Measurements from ENCODE around the gene GPR119.
"Not testable (repeated sequence)": the region's sequence is repeated elsewhere in the genome, so short reads cannot be mapped to it uniquely, and the experiment has no call there.

DNA sequence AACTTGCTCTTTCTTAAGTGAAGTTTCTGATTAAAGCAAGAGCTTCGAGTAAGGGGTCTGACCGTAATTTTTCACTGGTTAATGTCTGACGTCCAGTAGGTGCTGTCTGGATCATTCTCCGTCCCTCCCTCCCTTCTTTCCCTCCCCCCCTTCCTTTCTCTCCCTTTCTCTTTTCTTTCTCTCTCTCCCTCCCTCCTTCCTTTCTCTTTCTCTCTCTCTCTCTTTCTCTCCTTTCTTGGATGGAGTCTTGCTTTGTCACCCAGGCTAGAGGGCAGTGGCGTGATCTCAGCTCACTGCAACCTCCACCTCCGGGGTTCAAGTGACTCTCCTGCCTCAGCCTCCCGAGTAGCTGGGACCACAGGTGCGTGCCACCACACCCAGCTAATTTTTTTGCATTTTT lies 46.6 kb downstream of the GPR119 start:
- TF ChIP-seq, protein P1, sequence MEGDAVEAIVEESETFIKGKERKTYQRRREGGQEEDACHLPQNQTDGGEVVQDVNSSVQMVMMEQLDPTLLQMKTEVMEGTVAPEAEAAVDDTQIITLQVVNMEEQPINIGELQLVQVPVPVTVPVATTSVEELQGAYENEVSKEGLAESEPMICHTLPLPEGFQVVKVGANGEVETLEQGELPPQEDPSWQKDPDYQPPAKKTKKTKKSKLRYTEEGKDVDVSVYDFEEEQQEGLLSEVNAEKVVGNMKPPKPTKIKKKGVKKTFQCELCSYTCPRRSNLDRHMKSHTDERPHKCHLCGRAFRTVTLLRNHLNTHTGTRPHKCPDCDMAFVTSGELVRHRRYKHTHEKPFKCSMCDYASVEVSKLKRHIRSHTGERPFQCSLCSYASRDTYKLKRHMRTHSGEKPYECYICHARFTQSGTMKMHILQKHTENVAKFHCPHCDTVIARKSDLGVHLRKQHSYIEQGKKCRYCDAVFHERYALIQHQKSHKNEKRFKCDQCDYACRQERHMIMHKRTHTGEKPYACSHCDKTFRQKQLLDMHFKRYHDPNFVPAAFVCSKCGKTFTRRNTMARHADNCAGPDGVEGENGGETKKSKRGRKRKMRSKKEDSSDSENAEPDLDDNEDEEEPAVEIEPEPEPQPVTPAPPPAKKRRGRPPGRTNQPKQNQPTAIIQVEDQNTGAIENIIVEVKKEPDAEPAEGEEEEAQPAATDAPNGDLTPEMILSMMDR (IDR thresholded peaks at IDR 0.05; ENCODE audit: low read length) = not testable (repeated sequence)
- not testable (repeated sequence) for TF ChIP-seq EZH2 (optimal IDR thresholded peaks at IDR 0.05; ENCODE audit: low read depth, low read length); EZH2phosphoT487 (IDR thresholded peaks at IDR 0.05; ENCODE audit: low read length)
